Naive B cell (primary cell): ENCODE data around the gene ILF2. TPM values are rescaled to one million over a fixed set of nuclear protein-coding genes. Genes with fewer than 3 reads are reported as not detected.
A peak's percentile ranks its signal among the peaks of the same experiment; 100 is the strongest.

ENCODE experiments used
- ATAC-seq, 2 donors: fragments of 150-1000 bp; cut with Tn5 transposase; 2 replicates each; pipeline ENCODE4 v1.10.0; 2021; ENCODE audit warnings: low read depth in 2 of 2, mild to moderate bottlenecking in 2 of 2, moderate library complexity in 2 of 2
- DNase-seq: peaks from one replicate; pipeline ENCODE4 v3.0.0; 2022
- H3K27ac Mint-ChIP-seq, 6 donors: one replicate each; pipeline ENCODE4 v1.8.0; 2020 to 2022; ENCODE audit warnings: mild to moderate bottlenecking in 6 of 6, mixed read lengths in 6 of 6, moderate library complexity in 5 of 6, inconsistent platforms in 2 of 6
- H3K27me3 Mint-ChIP-seq, 3 donors: one replicate each; pipeline ENCODE4 v1.8.0; 2021 to 2022; ENCODE audit warnings: mixed read lengths in 3 of 3, mild to moderate bottlenecking in 1 of 3
- H3K36me3 Mint-ChIP-seq, 2 donors: one replicate each; pipeline ENCODE4 v1.8.0; 2020 to 2022; ENCODE audit warnings: mixed read lengths in 2 of 2, inconsistent platforms in 1 of 2, mild to moderate bottlenecking in 1 of 2
- H3K4me1 Mint-ChIP-seq, 3 donors: one replicate each; pipeline ENCODE4 v1.8.0; 2020 to 2022; ENCODE audit warnings: mixed read lengths in 3 of 3, inconsistent platforms in 1 of 3, mild to moderate bottlenecking in 1 of 3, moderate library complexity in 1 of 3
- H3K4me3 Mint-ChIP-seq, 8 donors: one replicate each; pipeline ENCODE4 v1.8.0; 2020 to 2022; ENCODE audit warnings: mild to moderate bottlenecking in 8 of 8, mixed read lengths in 8 of 8, moderate library complexity in 8 of 8, inconsistent platforms in 2 of 8
- H3K9me3 Mint-ChIP-seq, 7 donors: one replicate each; pipeline ENCODE4 v1.8.0; 2020 to 2022; ENCODE audit warnings: mixed read lengths in 7 of 7, mild to moderate bottlenecking in 5 of 7, inconsistent platforms in 2 of 7, moderate library complexity in 1 of 7
- polyA plus RNA-seq, 6 donors: library from polyadenylated mRNA; unstranded; fragments of 300-500 nt; fragmentation: Illumina TruSeq; gene quantifications; one replicate each; pipeline ENCODE4 v1.2.3, GENCODE V29; 2021; ENCODE audit warnings: low read depth in 6 of 6

ILF2 gene
- polyA plus RNA-seq, 6 donors from 2014 or later, result 124 to 202 (median 134) TPM

DNA sequence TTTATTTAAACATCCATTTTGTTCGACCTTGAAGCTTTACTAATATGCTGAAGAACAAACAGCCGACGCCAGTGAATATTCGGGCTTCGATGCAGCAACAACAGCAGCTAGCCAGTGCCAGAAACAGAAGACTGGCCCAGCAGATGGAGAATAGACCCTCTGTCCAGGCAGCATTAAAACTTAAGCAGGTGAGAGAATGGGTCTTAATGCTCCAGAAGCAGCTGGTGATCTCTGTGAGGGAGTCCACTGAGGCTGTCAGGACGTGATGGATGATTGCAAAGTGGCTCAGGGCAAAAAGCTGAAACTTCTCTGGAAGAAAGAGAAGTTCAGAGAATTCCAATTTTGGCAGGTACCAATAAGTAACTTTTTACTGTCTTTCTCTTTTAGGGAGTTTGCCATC, 32.5 kb downstream of the ILF2 start:
- ATAC-seq, result no peak
- H3K4me3 Mint-ChIP-seq, result peak overlapping the region in 1 of 8 donors; percentile 79
- peak overlapping the region in 3 of 6 donors; percentile 27 to 92 (median 39) for H3K27ac Mint-ChIP-seq
- no peak for DNase-seq
- H3K4me1 Mint-ChIP-seq, result peaks cover 29 to 47% (median 39%) of the 10 kb centered on the region in 3 donors
- no peaks in the 10 kb centered on the region for H3K27me3 Mint-ChIP-seq
- H3K36me3 Mint-ChIP-seq, result peaks cover 27 to 29% of the 10 kb centered on the region in 2 donors
- H3K9me3 Mint-ChIP-seq, result peaks cover 0 to 1% (median 0%) of the 10 kb centered on the region in 7 donors

DNA sequence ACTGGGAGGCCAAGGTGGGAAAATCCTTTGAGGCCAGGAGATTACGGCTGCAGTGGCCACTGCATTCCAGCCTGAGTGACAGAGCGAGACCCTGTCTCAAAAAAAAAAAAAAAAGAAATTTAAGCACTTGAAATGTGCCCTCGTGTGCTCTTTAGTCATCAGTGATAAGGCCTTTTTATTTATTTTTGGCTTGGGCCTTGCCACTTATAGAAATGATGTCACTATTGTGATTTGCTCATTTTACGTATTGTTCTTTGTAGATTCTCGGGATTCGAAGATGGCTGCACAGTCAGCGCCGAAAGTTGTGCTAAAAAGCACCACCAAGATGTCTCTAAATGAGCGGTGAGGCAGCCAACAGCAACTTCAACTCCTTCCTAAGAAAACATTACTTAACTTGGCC, 34.5 kb downstream of the ILF2 start:
- DNase-seq, result no peak
- no peak for ATAC-seq
- Mint-ChIP-seq H3K27ac (peak overlapping the region in 2 of 6 donors; percentile 39 to 53), H3K36me3 (peaks cover 16 to 21% of the 10 kb centered on the region in 2 donors), H3K4me3 (peak overlapping the region in 7 of 8 donors; percentile 44 to 100 (median 75)), H3K9me3 (peaks cover 0 to 5% (median 0%) of the 10 kb centered on the region in 7 donors), H3K27me3 (no peaks in the 10 kb centered on the region), H3K4me1 (peaks cover 36 to 44% (median 41%) of the 10 kb centered on the region in 3 donors)

DNA sequence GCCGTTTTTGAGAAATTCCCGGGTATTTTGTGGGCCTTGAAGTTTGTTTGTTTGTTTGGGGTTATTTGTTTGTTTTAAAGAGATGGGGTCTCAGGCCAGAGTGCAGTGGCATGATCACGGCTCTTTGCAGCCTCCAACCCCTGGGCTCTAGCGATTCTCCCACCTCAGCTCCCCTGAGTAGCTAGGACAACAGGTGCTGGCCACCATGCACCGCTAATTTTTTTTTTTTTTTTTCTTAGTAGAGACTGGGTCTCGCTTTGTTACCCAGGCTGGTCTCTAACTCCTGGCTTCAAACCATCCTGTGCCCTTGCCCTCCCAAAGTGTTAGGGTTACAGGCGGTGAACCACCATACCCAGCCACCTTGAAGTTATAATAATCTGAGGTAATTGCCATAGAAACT, 34.9 kb downstream of the ILF2 start:
- H3K36me3 Mint-ChIP-seq, result peaks cover 11 to 21% of the 10 kb centered on the region in 2 donors
- H3K4me3 Mint-ChIP-seq, result peak overlapping the region; percentile 44 to 100 (median 72)
- H3K27me3 Mint-ChIP-seq, result no peaks in the 10 kb centered on the region
- ATAC-seq (no peak), DNase-seq (no peak)
- H3K4me1 Mint-ChIP-seq, result peaks cover 36 to 41% (median 38%) of the 10 kb centered on the region in 3 donors
- H3K9me3 Mint-ChIP-seq, result peaks cover 0 to 5% (median 0%) of the 10 kb centered on the region in 7 donors
- peak overlapping the region in 5 of 6 donors; percentile 9 to 78 (median 41) for H3K27ac Mint-ChIP-seq

DNA sequence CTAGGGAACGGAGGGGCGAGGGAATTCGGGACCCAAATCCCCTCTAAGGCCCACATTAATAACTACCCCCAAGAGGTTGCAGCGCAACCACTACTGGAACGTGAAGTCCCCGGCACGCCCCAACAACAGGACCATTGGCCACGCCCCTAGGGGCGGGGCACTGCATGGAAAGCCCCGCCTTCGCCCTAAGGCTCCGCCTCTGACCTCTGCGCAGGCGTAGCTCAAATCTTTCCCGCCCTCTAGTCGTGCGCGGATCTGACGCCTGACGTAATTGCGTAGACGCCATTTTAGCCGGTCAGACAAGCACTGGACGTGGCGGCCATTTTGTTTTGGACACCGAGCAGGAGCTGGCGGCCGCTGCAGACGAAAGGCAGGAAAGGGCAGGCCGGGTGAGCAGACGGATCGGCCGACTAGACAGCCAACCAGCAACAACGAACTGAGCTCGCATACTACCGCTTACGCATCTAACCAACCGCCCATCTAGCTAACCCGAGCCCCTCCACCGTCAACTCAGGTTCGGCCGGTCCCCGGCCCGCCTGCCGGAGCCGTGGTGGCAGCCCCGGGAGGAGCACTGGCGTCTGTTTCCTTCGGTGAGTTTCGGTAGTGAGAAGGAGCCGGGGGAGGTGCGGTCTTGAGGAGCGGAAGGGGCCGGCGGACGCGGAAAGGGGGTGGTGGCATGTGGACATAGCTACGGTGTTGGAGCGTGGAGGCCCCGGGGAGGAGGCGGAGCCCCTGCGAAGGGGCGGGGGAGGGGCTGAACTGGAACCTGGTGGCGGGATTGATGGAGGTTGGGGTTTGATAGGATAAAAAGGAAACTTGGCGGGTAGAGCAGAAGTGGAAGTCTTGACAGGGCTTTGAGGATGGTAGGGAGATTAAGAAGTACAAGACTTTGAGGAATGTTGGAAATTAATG, 36.8 kb downstream of the ILF2 start, which contains the start of gene CHTOP:
TSS of gene CHTOP (plus strand) at position 313 of the 912 bp plus-strand sequence. CDS start 2,523 bp downstream, outside the sequence.
- Mint-ChIP-seq H3K36me3 (peaks cover 11 to 21% of the 10 kb centered on the region in 2 donors), H3K9me3 (peaks cover 0 to 5% (median 0%) of the 10 kb centered on the region in 7 donors), H3K4me3 (peak within 1 kb of the TSS; percentile 94 to 100 (median 99)), H3K27me3 (no peaks in the 10 kb centered on the region), H3K27ac (peak within 1 kb of the TSS; percentile 100), H3K4me1 (peaks cover 39 to 48% (median 43%) of the 10 kb centered on the region in 3 donors)
- peak; percentile 97 for DNase-seq
- peak; percentile 84 to 85 for ATAC-seq

DNA sequence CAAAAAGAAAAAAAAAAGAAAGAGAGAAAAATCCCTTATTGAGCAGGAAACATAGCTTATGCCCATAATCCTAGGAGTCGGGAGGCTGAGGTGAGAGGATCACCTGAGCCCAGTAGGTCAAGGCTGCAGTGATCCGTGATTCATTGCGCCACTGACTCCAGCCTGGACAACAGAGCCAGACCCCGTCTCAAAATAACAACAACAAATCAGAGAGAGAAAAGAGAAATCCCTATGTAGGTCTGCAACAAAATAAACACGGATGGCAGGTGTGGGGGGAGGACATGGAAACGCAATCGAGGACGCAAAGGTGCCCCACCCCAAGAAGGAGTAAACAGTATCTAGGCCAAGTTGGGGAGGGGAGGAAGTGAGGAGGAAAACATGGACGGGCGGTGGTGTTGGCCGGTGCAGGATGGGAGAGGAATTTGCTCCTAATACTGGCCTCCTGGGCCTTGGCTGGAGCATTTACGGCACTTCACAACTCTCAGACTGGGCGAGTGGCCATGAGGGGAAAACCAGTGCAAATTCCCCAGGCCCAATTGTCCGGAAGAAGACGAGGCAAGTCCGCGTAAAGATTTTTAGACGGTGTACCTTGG, 37.5 kb downstream of the ILF2 start:
- peaks cover 0 to 5% (median 0%) of the 10 kb centered on the region in 7 donors for H3K9me3 Mint-ChIP-seq
- peaks cover 47 to 56% (median 50%) of the 10 kb centered on the region in 3 donors for H3K4me1 Mint-ChIP-seq

DNA sequence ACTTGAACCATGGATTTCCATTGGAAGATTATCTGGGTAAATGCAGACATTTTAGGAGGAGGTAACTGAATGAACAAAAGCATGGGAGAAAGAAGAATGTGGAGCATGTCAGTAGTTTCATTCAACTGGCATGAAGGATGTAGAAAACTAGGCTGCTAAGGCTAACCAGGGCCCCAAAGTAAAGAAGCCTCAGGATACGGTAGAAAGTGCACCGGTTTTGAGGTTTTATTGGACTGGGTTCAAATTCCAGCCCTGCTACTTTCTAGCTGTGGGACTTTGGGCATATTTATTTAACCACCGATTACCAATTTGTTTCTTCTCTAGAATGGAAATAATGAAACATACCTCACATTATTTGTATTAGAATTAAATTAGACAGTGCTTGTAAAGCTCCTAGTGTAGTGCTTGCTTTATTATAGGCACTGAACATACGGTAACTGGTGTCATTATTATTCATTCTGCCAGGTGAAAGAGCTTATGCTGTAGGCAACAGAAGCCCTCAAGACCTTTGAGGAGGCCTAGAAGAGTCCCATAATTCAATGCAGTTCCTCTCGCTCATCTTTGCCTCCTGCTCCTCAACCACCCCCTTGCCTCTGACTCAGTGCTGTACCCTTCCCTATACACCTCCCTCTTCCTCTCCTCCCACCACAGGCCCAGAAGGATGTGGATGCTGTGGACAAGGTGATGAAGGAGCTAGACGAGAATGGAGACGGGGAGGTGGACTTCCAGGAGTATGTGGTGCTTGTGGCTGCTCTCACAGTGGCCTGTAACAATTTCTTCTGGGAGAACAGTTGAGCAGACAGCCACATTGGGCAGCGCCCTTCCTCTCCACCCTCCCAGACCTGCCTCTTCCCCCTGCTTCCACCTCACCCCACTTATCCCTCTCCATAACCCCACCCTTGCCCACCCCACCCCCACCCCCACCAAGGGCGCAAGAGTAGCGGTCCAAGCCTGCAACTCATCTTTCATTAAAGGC, 39.5 kb downstream of the ILF2 start:
- ATAC-seq (no peak), DNase-seq (no peak)
- Mint-ChIP-seq H3K4me3 (no peak overlapping the region), H3K27me3 (no peaks in the 10 kb centered on the region), H3K27ac (peak overlapping the region in 1 of 6 donors; percentile 79), H3K9me3 (peaks cover 0 to 5% (median 0%) of the 10 kb centered on the region in 7 donors), H3K4me1 (peaks cover 51 to 58% (median 53%) of the 10 kb centered on the region in 3 donors), H3K36me3 (peaks cover 0 to 5% of the 10 kb centered on the region in 2 donors)

More for the DNA sequence above, 37.5 kb downstream of the ILF2 start:
- peaks cover 11 to 21% of the 10 kb centered on the region in 2 donors for H3K36me3 Mint-ChIP-seq
- ATAC-seq (no peak), DNase-seq (no peak)
- no peaks in the 10 kb centered on the region for H3K27me3 Mint-ChIP-seq
- peak overlapping the region; percentile 100 for H3K27ac Mint-ChIP-seq
- H3K4me3 Mint-ChIP-seq, result peak overlapping the region; percentile 94 to 100 (median 99)

DNA sequence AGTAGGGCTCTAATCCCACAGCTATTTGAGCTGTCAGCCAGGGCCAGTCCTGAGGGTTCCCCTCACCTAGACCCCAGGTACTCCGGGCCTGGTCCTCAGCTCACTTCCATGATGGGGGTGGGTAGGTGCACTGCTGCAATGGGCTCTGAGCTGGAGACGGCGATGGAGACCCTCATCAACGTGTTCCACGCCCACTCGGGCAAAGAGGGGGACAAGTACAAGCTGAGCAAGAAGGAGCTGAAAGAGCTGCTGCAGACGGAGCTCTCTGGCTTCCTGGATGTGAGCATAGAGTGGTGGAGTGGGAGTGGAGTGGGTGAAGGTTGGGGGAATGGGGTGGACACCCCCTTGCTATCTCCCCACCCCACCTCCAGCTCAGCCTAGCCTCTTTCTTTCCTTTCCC, 40.4 kb downstream of the ILF2 start:
- Mint-ChIP-seq H3K4me1 (peaks cover 47 to 61% (median 54%) of the 10 kb centered on the region in 3 donors), H3K9me3 (peaks cover 0 to 5% (median 0%) of the 10 kb centered on the region in 7 donors), H3K27me3 (no peaks in the 10 kb centered on the region), H3K36me3 (peaks cover 0 to 5% of the 10 kb centered on the region in 2 donors), H3K27ac (peak overlapping the region in 1 of 6 donors; percentile 60), H3K4me3 (no peak overlapping the region)
- ATAC-seq, result no peak
- DNase-seq, result no peak

DNA sequence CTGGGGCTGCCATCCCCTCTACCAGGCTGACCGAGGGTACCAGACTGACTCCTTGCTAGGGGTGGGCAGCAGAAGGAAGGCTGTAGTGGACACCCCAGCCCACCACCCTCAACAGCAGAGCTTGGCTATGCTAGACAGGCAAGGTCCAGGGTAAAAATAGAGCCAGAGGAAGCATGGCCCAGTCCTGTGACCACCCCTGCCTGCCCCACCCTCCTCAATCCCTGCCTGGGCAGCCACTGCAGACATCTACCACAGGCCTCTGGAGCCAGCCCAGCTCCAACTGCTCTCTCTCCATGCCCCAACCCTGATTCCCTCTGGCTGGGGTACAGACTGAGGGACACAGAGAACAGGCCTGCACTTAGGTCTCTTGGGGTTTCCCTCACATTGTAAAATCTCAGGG, 40.8 kb downstream of the ILF2 start:
- DNase-seq (no peak), ATAC-seq (no peak)
- Mint-ChIP-seq H3K9me3 (peaks cover 0 to 5% (median 0%) of the 10 kb centered on the region in 7 donors), H3K27ac (no peak overlapping the region), H3K4me3 (no peak overlapping the region), H3K36me3 (peaks cover 0 to 5% of the 10 kb centered on the region in 2 donors), H3K4me1 (peaks cover 47 to 61% (median 54%) of the 10 kb centered on the region in 3 donors), H3K27me3 (no peaks in the 10 kb centered on the region)

DNA sequence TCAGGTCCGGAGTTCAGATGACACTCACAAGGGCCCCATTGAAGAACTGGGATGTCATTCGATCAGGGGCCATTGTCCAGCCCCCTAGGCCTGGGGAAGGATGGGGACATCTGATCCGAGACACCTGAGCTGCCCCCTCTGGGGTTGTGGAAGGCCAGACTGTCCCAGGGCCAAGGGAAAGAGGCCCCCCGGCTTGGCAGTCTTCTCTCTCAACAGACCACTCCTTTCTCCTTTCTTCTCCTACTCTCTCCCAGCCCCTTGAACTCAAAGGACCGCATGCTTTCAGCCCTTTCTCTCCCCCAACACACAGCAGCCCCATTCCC, 41.5 kb downstream of the ILF2 start:
- DNase-seq (no peak), ATAC-seq (no peak)
- peaks cover 46 to 58% (median 51%) of the 10 kb centered on the region in 3 donors for H3K4me1 Mint-ChIP-seq
- H3K9me3 Mint-ChIP-seq, result peaks cover 0 to 5% (median 0%) of the 10 kb centered on the region in 7 donors
- H3K27me3 Mint-ChIP-seq, result no peaks in the 10 kb centered on the region
- peak overlapping the region in 3 of 6 donors; percentile 11 to 70 (median 60) for H3K27ac Mint-ChIP-seq
- no peak overlapping the region for H3K4me3 Mint-ChIP-seq
- peaks cover 0 to 5% of the 10 kb centered on the region in 2 donors for H3K36me3 Mint-ChIP-seq

DNA sequence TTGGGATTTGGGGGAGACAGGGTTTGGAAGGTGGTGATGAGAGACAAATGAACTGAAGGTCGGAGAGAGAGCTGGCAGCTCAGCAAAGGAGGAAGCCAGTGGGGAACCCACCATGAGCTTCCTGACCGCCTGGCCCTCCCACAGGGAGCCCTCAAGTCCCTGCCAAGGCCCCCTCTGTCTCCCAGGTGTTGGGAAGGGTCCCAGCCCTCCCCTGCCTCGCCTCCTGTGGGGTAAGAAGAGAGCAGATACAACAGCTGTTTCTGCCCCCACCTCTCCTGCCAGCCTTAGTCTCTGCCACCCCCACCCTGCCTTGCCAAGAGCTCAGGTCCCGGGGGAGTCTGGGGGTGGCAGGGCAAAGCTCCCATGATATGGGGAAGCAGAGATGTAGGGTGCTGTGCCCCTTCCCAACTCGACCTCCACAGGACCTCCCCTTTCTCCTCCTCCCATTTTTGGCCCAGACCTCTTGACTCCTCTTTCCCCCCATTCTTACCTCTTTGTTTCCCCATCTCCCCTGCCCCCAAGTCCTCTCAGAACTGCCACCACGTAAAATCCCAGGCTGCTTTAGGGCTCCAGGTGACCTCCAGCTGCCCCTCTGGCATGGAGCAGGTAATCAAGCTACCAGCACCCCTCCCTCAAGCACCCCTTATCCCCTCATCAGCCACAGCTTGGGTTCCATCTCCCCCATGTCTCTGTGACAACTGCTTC, 42.0 kb downstream of the ILF2 start:
- ATAC-seq (no peak), DNase-seq (no peak)
- H3K4me1 Mint-ChIP-seq, result peaks cover 44 to 57% (median 46%) of the 10 kb centered on the region in 3 donors
- peaks cover 0 to 5% (median 0%) of the 10 kb centered on the region in 7 donors for H3K9me3 Mint-ChIP-seq
- no peaks in the 10 kb centered on the region for H3K27me3 Mint-ChIP-seq
- H3K4me3 Mint-ChIP-seq, result peak overlapping the region in 3 of 8 donors; percentile 38 to 65 (median 61)
- peaks cover 0 to under 1% of the 10 kb centered on the region in 2 donors for H3K36me3 Mint-ChIP-seq
- peak overlapping the region in 2 of 6 donors; percentile 11 to 84 for H3K27ac Mint-ChIP-seq

DNA sequence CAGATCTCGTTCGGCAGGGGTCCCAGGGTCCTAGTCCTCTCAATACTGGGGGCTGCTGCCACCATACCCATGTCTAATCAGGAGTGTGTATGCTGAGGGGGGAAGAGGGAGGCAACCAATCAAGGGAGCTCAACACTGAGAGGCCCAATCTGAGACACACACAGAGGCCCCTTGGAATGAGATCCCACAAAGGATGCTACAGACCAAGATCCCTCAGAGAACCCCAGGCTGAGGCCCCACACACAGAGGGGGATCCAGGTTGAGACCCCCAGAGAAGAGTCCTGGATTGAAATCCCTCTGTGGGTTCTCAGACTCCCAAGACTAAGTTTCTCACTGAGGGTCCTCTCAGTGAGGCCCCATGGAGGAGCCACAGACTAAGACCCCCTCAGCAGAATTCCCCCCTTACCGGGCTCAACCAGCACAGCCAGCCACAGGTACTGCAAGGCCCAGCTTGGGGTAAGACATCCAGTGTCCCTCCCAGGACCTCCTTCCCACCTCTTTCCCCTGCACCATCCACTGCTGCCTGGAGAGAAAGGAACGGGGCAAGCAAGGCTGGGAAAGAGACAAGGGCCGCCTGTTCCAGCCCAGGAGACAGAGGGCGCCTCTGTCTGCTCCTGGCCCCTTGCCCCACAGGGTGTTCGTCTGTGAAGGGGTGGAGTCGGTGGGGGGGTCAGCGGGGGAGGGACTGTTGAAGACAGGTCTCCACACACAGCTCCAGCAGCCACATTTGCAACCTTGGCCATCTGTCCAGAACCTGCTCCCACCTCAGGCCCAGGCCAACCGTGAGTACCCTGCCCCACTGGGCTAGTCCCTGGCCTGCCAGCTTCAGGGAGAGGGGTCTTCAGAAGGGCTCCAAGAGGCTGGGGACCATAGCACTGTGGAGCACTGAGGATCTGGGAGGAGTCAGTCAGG, 42.8 kb downstream of the ILF2 start, which contains the start of gene S100A1:
TSS of gene S100A1 (plus strand) at position 720 of the 912 bp plus-strand sequence. CDS start 2,088 bp downstream, outside the sequence.
- H3K4me3 Mint-ChIP-seq, result peak within 1 kb of the TSS in 6 of 8 donors; percentile 12 to 80 (median 71)
- H3K27ac Mint-ChIP-seq, result peak within 1 kb of the TSS in 5 of 6 donors; percentile 33 to 84 (median 70)
- H3K36me3 Mint-ChIP-seq, result no peaks in the 10 kb centered on the region
- ATAC-seq (peak in 1 of 2 donors; percentile 5), DNase-seq (no peak)
- peaks cover 0 to under 1% (median 0%) of the 10 kb centered on the region in 7 donors for H3K9me3 Mint-ChIP-seq
- peaks cover 37 to 51% (median 40%) of the 10 kb centered on the region in 3 donors for H3K4me1 Mint-ChIP-seq
- H3K27me3 Mint-ChIP-seq, result no peaks in the 10 kb centered on the region
